Bone marrow (tissue), 2 donors: ENCODE results near the gene FBXL13.
"Not testable (repeated sequence)": the region's sequence is repeated elsewhere in the genome, so short reads cannot be mapped to it uniquely, and the experiment has no call there.

Experiments
- DNase-seq, 2 donors: peaks; one replicate each; lab custom pipeline; 2025; lab: John Stamatoyannopoulos, UW

FBXL13 gene

GRCh38 chr7:102934701-102935100, 139.9 kb downstream of the FBXL13 start:
- DNase-seq, result no peak

GRCh38 chr7:102934239-102934638, 140.4 kb downstream of the FBXL13 start:
- DNase-seq, result no peak

- DNase-seq, result no peak
Observed at GRCh38 chr7:102933763-102934162, 140.8 kb downstream of the FBXL13 start.

GRCh38 chr7:102931757-102932156, 142.8 kb downstream of the FBXL13 start:
- DNase-seq, result no peak

- DNase-seq, result no peak
Observed at GRCh38 chr7:102927312-102927933, 147.2 kb downstream of the FBXL13 start.

GRCh38 chr7:102926783-102927140, 147.8 kb downstream of the FBXL13 start:
- DNase-seq, result no peak

- DNase-seq, result no peak
Observed at GRCh38 chr7:102925976-102926782, 148.4 kb downstream of the FBXL13 start.

GRCh38 chr7:102918845-102919244, 155.8 kb downstream of the FBXL13 start:
- no peak for DNase-seq

GRCh38 chr7:102917436-102918353, 156.9 kb downstream of the FBXL13 start:
- no peak for DNase-seq

GRCh38 chr7:102916881-102917280, 157.7 kb downstream of the FBXL13 start:
- no peak for DNase-seq

- DNase-seq, result no peak
Observed at GRCh38 chr7:102916426-102916825, 158.2 kb downstream of the FBXL13 start.

- no peak for DNase-seq
Observed at GRCh38 chr7:102914585-102914984, 160.0 kb downstream of the FBXL13 start.

GRCh38 chr7:102913826-102914225, 160.8 kb downstream of the FBXL13 start:
- DNase-seq, result no peak

GRCh38 chr7:102912742-102913141, 161.9 kb downstream of the FBXL13 start, which contains the start of gene LRRC17:
LRRC17 (plus strand) TSS chr7:102913000; CDS start chr7:102933914, 20,914 bp downstream.
- no peak for DNase-seq

- DNase-seq, result no peak
Observed at GRCh38 chr7:102908676-102909075, 165.9 kb downstream of the FBXL13 start.

GRCh38 chr7:102903576-102903975, 171.0 kb downstream of the FBXL13 start:
- DNase-seq, result not testable (repeated sequence)

- not testable (repeated sequence) for DNase-seq
Observed at GRCh38 chr7:102902052-102902451, 172.5 kb downstream of the FBXL13 start.

GRCh38 chr7:102898532-102898859, 176.1 kb downstream of the FBXL13 start:
- DNase-seq, result no peak

GRCh38 chr7:102897856-102898531, 176.6 kb downstream of the FBXL13 start:
- no peak for DNase-seq

GRCh38 chr7:102897211-102897631, 177.4 kb downstream of the FBXL13 start:
- DNase-seq, result no peak

GRCh38 chr7:102896585-102896984, 178.0 kb downstream of the FBXL13 start:
- DNase-seq, result no peak

GRCh38 chr7:102895602-102896001, 179.0 kb downstream of the FBXL13 start:
- no peak for DNase-seq
